Right cardiac atrium (tissue), 5 donors: ENCODE results near the gene CELF1. TPM values are rescaled to one million over a fixed set of nuclear protein-coding genes. Genes with fewer than 3 reads are reported as not detected.
"Not testable (repeated sequence)": the region's sequence is repeated elsewhere in the genome, so short reads cannot be mapped to it uniquely, and the experiment has no call there.

Experiments
- ATAC-seq, 2 donors: fragments of 200-7000 bp; cut with Tn5 transposase; one replicate each; pipeline versions ENCODE4 v1.8.0 to v1.9.1; 2020; ENCODE audit warnings: moderate library complexity in 2 of 2, mild to moderate bottlenecking in 1 of 2
- DNase-seq, 3 donors: peaks; one replicate each; pipeline ENCODE4 v3.0.0-alpha.2; 2020
- H3K27ac ChIP-seq: one replicate; pipeline ENCODE4 v1.5.1; 2013; ENCODE audit warnings: mild to moderate bottlenecking, low read length, control low read depth, moderate library complexity
- H3K27me3 ChIP-seq: one replicate; pipeline ENCODE4 v1.6.1; 2013; ENCODE audit not compliant: control insufficient read depth, insufficient read depth
- H3K4me1 ChIP-seq: one replicate; pipeline ENCODE4 v1.6.1; 2013; ENCODE audit warnings: low read length; ENCODE audit not compliant: control insufficient read depth, insufficient read depth
- H3K4me3 ChIP-seq: one replicate; pipeline ENCODE4 v1.5.1; 2013; ENCODE audit warnings: low read length, control low read depth
- H3K9me3 ChIP-seq: one replicate; pipeline ENCODE4 v1.6.1; 2013; ENCODE audit warnings: low read length; ENCODE audit not compliant: control insufficient read depth
- WGBS: extraction: QIAGEN DNeasy Blood & Tissue Kit; methylation state at CpG from one replicate; pipeline ENCODE4 v1.1.7; 2013; 5-methylcytosine and 5-hydroxymethylcytosine counted together
- intact Hi-C, 4 donors: fragments of 100-400 bp; cut with DNase I; formaldehyde crosslinking; loops; one replicate each; pipeline versions ENCODE4 v1.11.0 to v1.14.0; 2022 to 2023
- polyA plus RNA-seq: library from polyadenylated mRNA; stranded (reverse); fragments of 200-250 nt; gene quantifications from one replicate; pipeline ENCODE4 v1.2.3, GENCODE V29; 2013
- total RNA-seq, 4 donors: library from RNA; stranded (reverse); fragmentation: NEBNext Ultra II Directional; extraction: Animal tissue kit (Norgen Biotek cat#: 25700); gene quantifications; one replicate each; pipeline ENCODE4 v1.2.1, GENCODE V29; 2021
- donor health status: healthy with polysubstance abuse.
- donor health status: DM: no; HTN: yes; CAD: no.
- donor health status: DM: no; HTN: no; CAD: no.
- donor health status: DM: no; HTN: yes; CAD: no; lungs with severe emphysema.
- donor health status: DM: yes; HTN: yes; CAD: no.

Gene CELF1
- total and polyA plus RNA-seq, 5 donors, result 26.9 to 79.8 (median 70.7) TPM

GRCh38 chr11:47461876-47462275 is 91.1 kb downstream of the CELF1 start:
- Histone ChIP-seq H3K27me3 (no peaks in the 10 kb centered on the region), H3K4me1 (peaks cover 3% of the 10 kb centered on the region), H3K27ac (no peak overlapping the region), H3K9me3 (no peaks in the 10 kb centered on the region), H3K4me3 (no peak overlapping the region)
- DNase-seq, result no peak
- ATAC-seq, result no peak
- 94% methylated on average over 7 of the region's 7 CpGs for WGBS
- intact Hi-C loops, result loop anchor here in 1 of 4 donors (10.0 kb wide), 1 partner anchor 93 kb away; the partner anchor contains the start of gene CELF1

DNA sequence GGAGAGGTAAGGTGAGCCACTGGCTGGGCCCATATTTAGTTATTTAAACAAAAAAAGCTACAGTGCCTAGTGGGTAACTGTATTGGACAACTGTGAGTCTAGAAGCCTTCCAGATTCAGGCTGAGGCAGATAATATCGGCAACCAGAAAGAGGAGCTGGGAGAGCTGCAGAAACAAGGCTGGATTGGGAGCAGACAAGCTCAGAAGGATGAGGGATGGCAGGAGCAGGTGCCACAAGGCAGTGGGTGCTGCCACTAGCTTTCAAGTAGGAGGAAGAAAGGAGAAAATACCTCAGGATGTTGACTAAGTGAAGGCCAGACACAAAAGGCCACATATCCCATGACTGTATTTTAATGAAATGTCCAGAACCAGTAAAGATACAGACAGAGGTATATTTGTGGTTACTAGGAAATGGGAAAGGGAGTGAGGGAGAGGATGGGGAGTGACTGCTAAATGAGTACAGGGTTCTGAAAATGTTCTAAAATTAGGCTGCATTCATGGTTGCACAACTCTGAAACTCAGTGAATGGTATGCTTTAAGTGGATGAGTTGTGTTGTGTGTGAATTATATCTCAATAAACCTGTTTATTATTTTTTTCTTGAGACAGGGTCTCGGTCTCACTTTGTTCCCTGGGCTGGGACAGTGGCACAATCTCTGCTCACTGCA is 92.2 kb downstream of the CELF1 start:
- ATAC-seq (no peak), DNase-seq (no peak)
- 93% methylated on average over 2 of the region's 2 CpGs for WGBS
- Histone ChIP-seq H3K9me3 (no peaks in the 10 kb centered on the region), H3K27me3 (no peaks in the 10 kb centered on the region), H3K27ac (no peak overlapping the region), H3K4me3 (no peak overlapping the region), H3K4me1 (no peaks in the 10 kb centered on the region)
- intact Hi-C loops, result loop anchor here in 1 of 4 donors (10.0 kb wide), 1 partner anchor 94 kb away; the partner anchor contains the start of gene CELF1

DNA sequence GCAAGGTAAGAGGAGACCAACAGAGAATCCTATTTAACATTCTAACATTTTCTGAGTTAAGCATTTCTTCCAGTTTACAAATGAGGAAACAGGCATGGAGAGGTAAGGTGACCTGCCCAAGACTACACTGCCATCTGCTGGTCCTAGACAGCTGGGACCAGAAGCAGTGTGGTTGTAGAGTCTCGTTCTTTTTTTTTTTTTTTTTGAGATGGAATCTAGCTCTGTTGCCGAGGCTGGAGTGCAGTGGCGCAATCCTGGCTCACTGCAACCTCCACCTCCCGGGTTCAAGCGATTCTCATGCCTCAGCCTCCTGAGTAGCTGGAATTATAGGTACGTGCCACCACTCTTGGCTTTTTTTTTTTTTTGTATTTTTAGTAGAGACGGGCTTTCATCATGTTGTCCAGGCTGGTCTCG is 98.7 kb downstream of the CELF1 start:
- 19% methylated on average over 8 of the region's 8 CpGs for WGBS
- ATAC-seq (peak; percentile 87 to 92), DNase-seq (peak; percentile 72 to 88 (median 81))
- H3K9me3 ChIP-seq, H3K27me3 ChIP-seq, H3K27ac ChIP-seq, H3K4me3 ChIP-seq, H3K4me1 ChIP-seq: not testable (repeated sequence)
- intact Hi-C loops, result loop anchor here in 3 of 4 donors (5.0 to 10.0 kb wide), 2 partner anchors 79 to 82 kb away; partner anchors contain the start of gene SPI1 (in 1 of the 3)

GRCh38 chr11:47453365-47453764 is 99.6 kb downstream of the CELF1 start:
- intact Hi-C loops, result loop anchor here in 3 of 4 donors (5.0 to 10.0 kb wide), 2 partner anchors 79 to 81 kb away; partner anchors contain the start of gene SPI1 (in 1 of the 3)

GRCh38 chr11:47451990-47452389 is 100.9 kb downstream of the CELF1 start:
- ATAC-seq, result no peak
- DNase-seq, result no peak
- no peaks in the 10 kb centered on the region for H3K27me3 ChIP-seq
- no peaks in the 10 kb centered on the region for H3K9me3 ChIP-seq
- no peaks in the 10 kb centered on the region for H3K4me1 ChIP-seq
- no peak overlapping the region for H3K4me3 ChIP-seq
- 94% methylated on average over 4 of the region's 4 CpGs for WGBS
- H3K27ac ChIP-seq, result no peak overlapping the region
- intact Hi-C loops, result loop anchor here in 3 of 4 donors (5.0 to 10.0 kb wide), 2 partner anchors 77 to 80 kb away; partner anchors contain the start of gene SPI1 (in 1 of the 3)

More at GRCh38 chr11:47453365-47453764, 99.6 kb downstream of the CELF1 start:
- no peaks in the 10 kb centered on the region for H3K9me3 ChIP-seq
- H3K4me3 ChIP-seq, result no peak overlapping the region
- no peaks in the 10 kb centered on the region for H3K4me1 ChIP-seq
- no peak for ATAC-seq
- no peak for DNase-seq
- H3K27ac ChIP-seq, result no peak overlapping the region
- 94% methylated on average over 8 of the region's 8 CpGs for WGBS
- H3K27me3 ChIP-seq, result no peaks in the 10 kb centered on the region

DNA sequence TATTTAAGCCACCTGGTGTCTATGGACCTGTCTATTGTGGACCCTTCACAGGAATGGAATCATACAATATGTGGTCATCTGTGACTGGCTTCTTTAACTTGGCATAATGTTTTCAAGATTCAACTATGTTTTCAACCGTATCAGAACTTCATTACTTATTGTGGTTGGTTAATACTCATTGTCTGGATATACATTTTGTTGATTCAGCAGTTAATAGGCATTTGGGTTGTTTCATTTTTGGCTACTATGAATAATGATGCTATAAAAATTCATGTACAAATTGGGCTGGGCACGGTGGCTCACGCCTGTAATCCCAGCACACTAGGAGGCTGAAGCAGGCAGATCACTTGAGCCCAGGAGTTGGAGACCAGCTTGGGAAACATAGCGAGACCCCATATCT is 101.5 kb downstream of the CELF1 start:
- no peak overlapping the region for H3K27ac ChIP-seq
- no peaks in the 10 kb centered on the region for H3K4me1 ChIP-seq
- ATAC-seq (no peak), DNase-seq (no peak)
- intact Hi-C loops, result loop anchor here in 3 of 4 donors (5.0 to 10.0 kb wide), 2 partner anchors 77 to 79 kb away; partner anchors contain the start of gene SPI1 (in 1 of the 3)
- H3K4me3 ChIP-seq, result no peak overlapping the region
- WGBS, result 84% methylated on average over 4 of the region's 4 CpGs
- no peaks in the 10 kb centered on the region for H3K27me3 ChIP-seq
- no peaks in the 10 kb centered on the region for H3K9me3 ChIP-seq

GRCh38 chr11:47449541-47449940 is 103.4 kb downstream of the CELF1 start:
- 81% methylated on average over 8 of the region's 8 CpGs for WGBS
- Histone ChIP-seq H3K9me3 (no peaks in the 10 kb centered on the region), H3K27me3 (no peaks in the 10 kb centered on the region), H3K4me3 (no peak overlapping the region), H3K27ac (no peak overlapping the region), H3K4me1 (no peaks in the 10 kb centered on the region)
- ATAC-seq, result no peak
- intact Hi-C loops, result loop anchor here in 1 of 4 donors (10.0 kb wide), 1 partner anchor 75 kb away; the partner anchor contains the start of gene SPI1
- no peak for DNase-seq

DNA sequence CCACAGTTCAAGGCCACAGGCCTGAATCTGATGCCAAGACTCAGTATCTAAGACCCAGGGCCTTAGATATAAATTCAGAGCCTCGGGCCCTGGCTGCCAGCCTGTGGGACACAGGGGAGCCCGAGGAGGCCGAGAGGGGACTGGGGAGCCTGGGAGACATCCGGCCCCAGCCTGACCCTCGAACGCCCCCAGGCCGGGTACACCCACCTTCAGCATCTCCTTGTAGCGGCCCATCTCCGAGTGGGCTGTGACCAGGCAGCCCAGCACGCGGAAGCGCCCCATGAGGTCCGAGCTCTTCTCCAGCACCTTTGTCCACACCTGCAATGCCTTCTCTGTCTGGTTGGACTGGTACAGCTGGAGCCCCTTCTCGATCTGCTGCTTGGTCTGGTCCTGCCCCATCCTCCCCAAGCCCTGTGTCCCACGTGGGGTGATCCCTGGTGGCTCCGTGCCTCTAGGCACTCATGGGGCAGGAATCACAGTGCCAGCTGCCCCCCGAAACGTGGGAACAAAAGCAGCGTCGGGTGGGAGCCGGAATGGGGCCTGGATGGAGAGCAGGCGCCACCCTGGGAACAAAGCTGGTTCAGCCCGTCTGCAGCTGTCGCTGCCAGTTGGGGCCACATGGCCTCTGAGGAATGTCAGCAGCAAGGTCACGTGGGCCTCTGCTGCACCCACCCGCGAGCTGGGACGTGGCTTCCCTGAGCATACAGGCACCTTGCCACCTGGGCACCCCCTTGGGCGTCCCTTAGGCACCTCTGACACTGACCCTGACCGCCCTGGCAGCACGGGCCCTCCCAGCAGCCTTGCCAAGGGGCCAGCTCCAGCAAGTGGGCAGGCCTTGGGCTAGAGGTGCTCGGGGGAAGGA is 104.1 kb downstream of the CELF1 start, which contains the start of gene RAPSN:
Gene RAPSN, minus strand, starts transcription at position 571 of the 862 bp plus-strand sequence. Its CDS starts 172 bp downstream, at position 399.
- intact Hi-C loops, result loop anchor here in 1 of 4 donors (10.0 kb wide), 1 partner anchor 74 kb away; the partner anchor contains the start of gene SPI1
- WGBS, result 80% methylated on average over 32 of the region's 32 CpGs
- ATAC-seq (peak; percentile 23 to 40), DNase-seq (peak in 1 of 3 donors; percentile 41)
- H3K27ac ChIP-seq, result no peak within 1 kb of the TSS
- H3K27me3 ChIP-seq, result no peaks in the 10 kb centered on the region
- H3K4me3 ChIP-seq, result no peak within 1 kb of the TSS
- H3K4me1 ChIP-seq, result no peaks in the 10 kb centered on the region
- no peaks in the 10 kb centered on the region for H3K9me3 ChIP-seq

GRCh38 chr11:47447906-47448305 is 105.0 kb downstream of the CELF1 start:
- Histone ChIP-seq H3K27ac (no peak overlapping the region), H3K4me1 (no peaks in the 10 kb centered on the region)
- WGBS, result 91% methylated on average over 12 of the region's 12 CpGs

GRCh38 chr11:47446833-47447232 is 106.1 kb downstream of the CELF1 start:
- ATAC-seq (no peak), DNase-seq (no peak)
- Histone ChIP-seq H3K4me3 (no peak overlapping the region), H3K9me3 (no peaks in the 10 kb centered on the region), H3K27me3 (no peaks in the 10 kb centered on the region), H3K4me1 (no peaks in the 10 kb centered on the region), H3K27ac (no peak overlapping the region)
- intact Hi-C loops, result loop anchor here in 1 of 4 donors (10.0 kb wide), 1 partner anchor 72 kb away; the partner anchor contains the start of gene SPI1
- 89% methylated on average over 9 of the region's 9 CpGs for WGBS

More at GRCh38 chr11:47447906-47448305, 105.0 kb downstream of the CELF1 start:
- Histone ChIP-seq H3K9me3 (no peaks in the 10 kb centered on the region), H3K27me3 (no peaks in the 10 kb centered on the region), H3K4me3 (no peak overlapping the region)
- no peak for ATAC-seq
- DNase-seq, result no peak
- intact Hi-C loops, result loop anchor here in 1 of 4 donors (10.0 kb wide), 1 partner anchor 73 kb away; the partner anchor contains the start of gene SPI1
